ENCODE measurements around the gene CDYL2.
"Not testable (repeated sequence)": the region's sequence is repeated elsewhere in the genome, so short reads cannot be mapped to it uniquely, and the experiment has no call there.

CDYL2 gene

DNA sequence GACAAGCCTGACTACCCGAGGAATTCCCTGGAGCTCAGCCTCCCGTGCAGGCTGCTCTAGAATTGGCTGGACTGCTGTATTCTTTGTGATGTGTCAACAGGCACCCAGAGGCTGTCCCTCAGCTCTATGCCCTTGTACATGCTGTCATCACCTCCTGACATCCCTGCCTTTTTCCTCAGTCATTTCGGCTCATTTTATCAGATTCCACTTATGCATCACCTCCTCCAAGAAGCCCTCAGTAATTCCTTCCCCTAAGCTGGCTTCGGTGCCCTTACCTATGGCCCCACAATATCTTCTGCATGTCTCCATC lies 137.2 kb downstream of the CDYL2 start:
- DNase-seq = no peak

DNA sequence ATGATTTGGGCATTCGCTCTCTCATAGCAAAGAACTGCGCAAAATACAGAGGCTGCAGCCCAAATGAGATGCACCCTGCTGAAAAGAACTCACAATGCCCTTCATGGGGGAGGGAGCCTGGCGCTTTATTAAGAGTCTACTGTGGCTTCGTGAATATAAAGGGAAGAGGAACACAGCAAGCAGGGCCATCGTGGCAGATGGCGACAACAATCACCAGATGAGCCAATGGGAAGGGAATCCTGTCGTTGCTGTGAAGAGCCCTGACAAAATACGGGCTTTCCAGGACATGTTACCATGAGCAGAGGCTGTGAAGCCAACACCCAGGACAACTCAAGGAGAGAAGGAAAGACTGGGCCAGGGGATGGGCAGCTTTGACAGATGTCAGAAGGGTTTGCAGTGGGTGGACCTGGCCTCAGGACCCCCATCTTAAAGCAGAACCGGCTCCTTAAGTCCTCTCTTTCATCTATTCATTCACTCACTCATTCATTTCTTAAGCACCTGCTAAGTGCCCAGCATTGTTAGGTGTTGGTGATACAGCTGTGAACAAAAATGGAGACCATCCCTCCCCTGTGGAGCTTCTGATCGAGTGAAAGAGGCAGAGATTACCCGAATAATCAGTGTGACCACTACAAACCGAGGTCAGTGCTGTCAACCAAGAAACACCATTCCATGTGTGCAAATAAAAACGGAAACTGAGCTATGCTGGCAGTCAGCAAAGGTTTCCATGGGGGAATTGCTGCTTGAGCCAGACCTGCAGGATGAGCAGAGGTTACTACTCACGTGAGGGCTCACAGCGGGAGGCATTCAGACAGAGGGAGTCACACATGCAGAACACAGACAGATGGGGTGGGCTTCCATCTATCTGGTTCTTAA lies 137.8 kb downstream of the CDYL2 start:
- no peak for DNase-seq

DNA sequence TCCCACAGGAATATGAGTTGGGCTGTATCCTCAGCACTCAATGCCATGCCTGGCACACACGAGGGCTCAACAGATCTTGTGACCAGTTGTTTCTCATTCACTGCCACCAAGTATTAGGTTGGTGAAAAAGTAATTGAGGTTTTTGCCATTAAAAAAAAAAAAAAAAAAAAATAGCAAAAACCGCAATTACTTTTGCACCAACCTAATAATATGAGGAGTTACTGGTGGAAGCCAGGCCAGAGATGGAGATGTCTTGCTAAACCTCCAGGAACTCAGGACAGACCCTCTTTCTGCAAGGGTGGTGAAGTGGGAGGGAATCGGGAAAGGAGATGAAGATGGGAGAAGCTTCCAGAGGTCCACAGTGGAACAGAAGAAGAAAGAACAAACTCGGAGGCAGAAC lies 139.0 kb downstream of the CDYL2 start:
- DNase-seq = no peak

DNA sequence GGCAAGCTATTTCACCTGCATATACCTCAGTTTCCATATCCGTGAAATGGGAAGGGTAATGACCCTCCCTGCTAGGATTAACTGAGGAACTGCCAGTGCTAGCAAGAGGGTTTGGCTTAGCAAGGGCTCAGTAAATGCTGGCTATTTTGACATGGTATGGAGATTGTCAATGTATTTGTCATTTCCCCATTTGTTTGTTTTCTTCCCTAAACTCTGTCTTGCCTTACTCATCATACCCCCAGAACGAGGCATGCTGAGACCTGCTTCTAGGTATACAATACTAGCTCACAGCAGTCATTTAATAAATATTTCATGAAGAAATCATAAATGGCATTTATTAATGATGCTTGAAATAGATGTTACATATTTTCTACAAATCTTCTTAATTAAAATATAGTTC lies 139.6 kb downstream of the CDYL2 start:
- DNase-seq = no peak

DNA sequence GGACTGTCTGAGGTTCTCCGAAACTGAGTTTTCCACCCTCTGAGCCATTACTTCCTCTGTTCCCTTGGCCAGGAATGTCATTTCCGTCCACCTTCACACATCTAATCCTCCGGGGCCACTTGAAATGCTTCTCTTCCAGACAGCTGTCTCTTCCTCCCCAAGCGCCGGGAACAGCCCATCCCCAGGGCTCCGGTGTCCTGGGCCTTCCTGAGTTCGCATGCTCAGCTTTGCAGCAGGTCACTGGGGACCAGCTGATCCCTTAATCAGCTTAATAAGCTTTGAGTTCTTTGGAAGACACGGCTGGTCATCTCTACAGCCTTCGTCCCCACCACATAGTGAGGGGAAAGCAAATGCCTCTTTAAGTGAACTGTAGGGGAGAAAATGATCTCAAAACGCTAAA lies 140.2 kb downstream of the CDYL2 start:
- DNase-seq = no peak

DNA sequence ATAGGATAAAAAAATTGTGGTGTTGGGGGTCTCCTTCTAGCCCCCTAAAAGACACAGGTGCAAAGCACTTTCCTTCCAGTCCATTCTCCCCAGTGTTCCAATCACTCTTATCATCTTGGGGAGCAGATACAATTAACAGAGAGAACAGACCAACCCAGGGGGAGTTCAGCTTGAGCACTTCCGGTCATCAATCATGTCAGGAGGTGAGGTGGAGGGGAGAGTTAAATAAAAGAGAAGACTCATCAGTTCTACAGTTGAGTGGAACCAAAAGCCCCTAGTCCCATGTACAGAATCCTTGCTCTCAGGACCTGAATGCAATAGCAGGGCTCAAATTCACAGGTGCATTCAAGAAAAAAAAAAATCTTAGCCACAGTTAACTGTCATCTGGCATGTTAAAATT lies 141.3 kb downstream of the CDYL2 start:
- no peak for DNase-seq

DNA sequence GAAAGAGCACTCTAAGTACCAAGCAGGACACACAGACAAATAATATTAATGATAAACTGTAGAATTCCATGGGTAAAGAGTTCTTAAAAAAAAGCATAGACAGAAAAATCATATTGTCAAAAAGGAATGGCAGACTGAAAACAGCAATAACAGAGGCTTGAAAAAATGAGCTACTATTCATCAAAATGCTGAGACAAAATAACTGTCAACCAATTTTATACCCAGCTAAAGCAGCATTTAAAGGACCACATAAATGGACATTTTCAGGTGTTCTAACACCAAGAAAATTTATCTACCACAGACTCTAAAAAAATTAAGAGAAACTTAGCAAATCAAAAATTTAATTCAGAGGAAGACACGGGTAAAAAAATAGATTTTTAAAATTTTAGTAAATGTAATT lies 144.5 kb downstream of the CDYL2 start:
- DNase-seq = no peak

DNA sequence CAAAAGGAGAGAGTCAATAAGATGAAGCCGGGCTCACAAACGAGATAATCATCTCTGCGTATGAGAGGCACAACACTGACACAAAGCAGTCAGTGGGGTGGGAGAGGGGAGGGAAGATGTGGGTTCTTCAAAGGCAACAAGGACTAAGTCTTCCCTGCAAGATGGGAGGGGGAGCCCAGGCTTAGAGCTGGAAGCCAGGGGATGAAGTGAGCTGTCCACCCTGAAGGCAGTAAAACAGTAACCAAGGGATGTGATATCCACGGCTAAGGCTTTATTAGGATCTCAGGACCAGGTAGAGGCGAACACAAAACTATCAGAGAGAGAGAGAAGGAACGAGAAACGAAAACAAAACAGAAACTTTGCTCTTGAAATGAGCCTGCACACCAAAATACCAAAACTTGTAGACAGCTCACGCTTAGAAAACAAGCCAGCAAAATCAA lies 147.7 kb downstream of the CDYL2 start:
- peak; percentile 47 for DNase-seq

DNA sequence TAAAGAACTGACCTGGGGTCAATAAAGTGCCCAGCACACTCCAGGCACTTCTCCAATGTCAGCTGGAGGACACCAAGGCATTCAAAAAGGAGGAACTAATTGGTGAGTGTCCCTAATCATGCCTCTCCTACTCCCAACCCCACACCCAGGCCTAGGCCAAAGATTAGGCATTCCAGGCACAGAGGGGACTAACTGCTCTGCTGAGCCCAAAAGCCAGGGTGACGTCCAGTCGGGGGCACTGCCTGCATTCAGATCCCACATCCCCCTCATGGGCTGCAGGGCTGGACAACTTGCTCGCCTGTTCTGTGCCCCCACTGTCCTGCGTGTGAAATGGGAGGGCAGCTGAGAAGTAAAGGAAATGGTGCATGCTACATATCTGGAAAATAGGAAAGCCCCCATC lies 148.2 kb downstream of the CDYL2 start:
- no peak for DNase-seq

DNA sequence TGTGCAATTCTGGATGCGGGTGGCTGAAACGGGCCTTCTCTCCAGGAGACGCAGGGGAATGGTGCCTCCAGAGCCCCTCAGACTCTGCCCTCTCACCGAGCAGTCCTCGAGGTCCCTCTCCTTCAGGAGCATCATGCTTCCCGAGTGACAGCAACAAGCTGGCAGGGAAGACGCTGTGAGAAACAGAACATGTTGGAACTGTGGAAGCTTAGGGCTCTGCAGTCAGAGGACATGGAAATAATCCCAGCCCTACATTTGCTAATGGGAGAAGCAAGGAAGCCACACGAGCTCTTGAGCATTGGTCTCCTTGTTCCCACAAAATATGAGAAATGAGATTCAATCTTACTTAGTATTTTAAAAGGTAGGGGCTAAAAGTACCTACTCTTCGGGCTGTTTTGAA lies 148.6 kb downstream of the CDYL2 start:
- no peak for DNase-seq

DNA sequence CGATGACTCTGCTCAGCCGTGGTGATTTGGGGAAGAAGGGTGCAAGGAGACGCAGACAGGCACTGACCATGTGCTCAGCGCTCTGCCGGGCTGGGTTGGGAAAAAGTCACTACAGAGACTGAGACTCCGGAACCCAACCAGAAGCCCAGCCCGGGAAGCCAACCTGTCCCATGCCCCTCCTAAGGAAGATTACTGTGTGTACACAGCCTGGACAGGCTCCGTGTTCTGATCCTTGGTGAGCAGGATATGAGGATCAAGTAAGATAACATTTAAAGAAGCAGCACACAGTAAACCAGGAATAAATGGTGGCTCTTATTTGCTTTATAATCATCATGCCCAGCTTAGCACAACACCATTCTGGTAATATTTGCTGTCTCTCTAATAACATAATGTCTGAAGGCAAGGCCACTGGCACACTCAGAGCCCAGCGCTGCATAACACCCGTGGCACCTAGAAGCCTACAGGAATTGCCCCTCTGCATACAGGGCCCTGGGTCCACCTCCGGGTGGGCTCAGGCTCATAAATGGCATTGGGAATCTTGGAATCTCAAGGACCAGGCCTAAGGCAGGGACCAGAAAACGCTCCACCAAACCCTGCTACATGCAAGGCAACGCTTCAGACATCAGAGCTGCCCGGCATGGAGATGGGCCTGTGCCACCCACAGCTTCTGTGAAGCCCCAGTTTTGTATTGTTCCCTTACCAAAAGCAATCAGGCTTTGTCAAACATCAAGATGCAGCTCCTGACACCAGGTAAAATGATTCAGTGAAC lies 150.1 kb downstream of the CDYL2 start:
- no peak for DNase-seq

DNA sequence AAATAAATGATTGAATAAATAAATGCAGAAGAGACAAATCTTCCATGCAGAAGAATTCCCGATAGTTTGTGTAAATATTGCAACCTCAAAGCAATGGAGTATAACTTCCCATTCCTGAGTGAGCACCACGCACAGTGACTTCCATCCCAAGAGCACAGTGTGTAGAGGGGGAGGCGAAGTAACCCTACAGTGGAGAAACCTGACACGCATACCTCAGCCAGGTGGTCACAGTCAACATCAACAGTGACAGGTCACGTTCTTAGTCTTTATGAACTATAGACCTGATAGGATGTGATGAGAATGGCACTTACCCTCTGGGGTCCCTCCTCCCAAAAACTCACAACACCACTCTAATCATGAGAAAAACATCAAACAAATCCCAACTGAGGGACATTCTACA lies 152.0 kb downstream of the CDYL2 start:
- no peak for DNase-seq

DNA sequence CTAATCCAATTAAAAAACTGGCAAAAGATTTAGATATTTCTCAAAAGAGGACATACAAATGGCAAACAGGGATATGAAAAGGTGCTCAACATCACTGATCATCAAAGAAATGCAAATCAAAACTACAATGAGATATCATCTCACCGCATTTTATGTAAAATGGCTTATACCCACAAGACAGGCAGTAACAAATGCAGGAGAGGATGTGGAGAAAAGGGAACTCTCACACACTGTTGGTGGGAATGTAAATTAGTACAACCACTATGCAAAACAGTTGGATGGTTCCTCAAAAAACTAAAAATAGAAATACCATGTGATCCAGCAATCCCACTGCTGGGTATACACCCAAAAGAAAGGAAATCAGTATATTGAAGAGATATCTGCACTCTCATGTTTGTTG lies 154.1 kb downstream of the CDYL2 start:
- not testable (repeated sequence) for DNase-seq

DNA sequence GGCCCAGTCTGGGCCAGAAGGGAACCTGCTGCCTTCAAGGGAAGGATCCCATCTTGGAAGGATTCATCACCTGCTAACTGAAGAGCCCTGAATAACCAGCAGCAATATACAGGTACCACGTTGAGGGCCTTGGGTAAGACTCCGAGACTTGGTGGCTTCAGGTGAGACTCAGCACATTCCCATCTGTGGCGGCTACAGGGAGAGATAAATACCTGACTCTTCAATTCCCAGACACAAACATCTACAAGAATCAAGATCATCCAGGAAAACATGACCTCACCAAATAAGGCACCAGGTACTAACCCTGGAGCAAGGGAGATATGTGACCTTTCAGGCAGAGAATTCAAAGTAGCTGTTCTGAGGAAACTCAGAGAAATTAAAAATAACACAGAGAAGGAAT lies 164.1 kb downstream of the CDYL2 start:
- DNase-seq = no peak

DNA sequence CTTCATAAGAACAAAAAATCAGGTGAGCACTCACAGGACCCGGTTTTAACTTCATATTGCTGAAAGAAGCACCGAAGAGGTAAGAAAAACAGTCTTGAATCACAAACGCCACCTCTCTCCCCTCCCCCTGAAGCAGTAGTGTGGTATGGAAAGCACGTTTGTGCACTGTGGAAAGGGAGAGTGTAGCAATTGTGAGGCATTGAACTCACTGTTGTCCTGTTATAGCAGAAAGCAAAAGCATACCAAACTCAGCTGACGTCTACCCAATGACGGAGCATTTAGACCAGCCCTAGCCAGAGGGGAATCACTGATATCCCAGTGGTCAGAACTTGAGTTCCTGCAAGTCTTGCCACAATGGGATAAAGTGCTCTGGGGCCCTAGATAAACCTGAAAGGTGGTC lies 164.8 kb downstream of the CDYL2 start:
- DNase-seq = no peak

DNA sequence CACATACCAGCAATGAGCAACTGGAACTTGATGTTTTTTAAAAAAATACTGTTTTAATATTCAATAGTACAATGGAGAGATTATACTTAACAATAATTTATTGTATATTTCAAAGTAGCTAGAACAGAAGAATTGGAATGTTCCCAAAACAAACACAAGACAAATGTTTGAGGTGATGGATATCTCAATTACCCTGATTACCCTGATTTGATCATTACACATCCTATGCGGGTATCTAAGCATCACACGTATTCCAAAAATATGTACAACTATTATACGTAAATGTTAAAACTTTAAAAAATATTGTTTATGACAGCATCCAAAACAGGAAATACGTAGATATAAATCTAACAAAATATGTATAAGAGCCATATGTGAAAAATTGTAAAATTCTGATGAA lies 166.8 kb downstream of the CDYL2 start:
- no peak for DNase-seq

DNA sequence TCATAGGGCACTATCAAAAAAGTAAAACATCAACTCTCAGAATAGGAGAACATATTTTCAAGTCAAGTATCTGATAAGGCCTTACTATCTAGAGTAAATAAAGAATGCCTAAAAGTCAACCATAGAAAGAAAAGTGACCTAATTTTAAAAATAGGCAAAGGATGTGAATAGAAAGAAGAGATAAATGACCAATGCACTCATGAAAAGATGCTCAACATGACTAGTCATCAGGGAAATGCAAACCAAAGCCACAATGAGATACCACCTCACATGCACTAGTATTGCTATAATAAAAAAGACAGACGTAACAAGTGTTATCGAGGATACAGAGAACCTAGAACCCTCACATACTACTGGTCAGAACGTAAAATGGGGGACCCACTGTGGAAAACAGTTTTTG lies 172.8 kb downstream of the CDYL2 start:
- DNase-seq = no peak

DNA sequence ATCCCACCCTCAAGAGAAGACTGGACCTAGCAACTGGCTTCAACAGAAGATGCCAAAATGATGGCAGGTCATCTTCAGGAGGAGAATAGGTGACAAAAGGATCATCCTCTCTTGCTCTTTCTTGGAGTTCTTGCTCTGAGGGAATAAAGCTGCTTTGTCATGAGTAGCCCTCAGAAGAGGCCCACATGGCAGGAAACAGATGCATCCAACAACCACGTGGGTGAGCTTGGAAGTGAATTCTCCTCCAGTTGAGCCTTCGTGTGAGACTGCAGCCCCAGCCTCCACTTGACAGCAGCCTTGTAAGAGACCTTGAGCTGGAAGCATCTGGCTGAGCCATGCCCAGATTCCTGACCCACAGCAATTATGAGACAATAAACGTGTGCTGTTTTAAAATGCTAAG lies 176.1 kb downstream of the CDYL2 start:
- no peak for DNase-seq

DNA sequence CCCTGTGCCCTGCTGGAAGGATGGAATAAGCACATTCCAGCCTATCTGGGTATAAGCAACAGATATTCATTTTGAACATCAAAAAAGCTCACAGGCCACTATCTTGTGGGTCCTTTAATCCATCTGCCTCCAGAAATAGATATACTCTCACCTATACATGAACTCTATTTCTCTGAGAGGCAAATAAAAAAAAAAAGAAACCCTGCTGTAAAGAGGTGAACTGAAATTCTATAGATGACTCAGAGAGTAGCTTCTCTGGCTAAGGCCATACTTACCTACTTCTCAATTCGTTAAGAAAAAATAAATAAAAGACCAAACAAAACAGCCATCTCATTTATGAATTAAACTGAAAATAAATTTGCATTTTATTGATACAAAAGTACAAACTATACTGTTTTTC lies 177.3 kb downstream of the CDYL2 start:
- no peak for DNase-seq

DNA sequence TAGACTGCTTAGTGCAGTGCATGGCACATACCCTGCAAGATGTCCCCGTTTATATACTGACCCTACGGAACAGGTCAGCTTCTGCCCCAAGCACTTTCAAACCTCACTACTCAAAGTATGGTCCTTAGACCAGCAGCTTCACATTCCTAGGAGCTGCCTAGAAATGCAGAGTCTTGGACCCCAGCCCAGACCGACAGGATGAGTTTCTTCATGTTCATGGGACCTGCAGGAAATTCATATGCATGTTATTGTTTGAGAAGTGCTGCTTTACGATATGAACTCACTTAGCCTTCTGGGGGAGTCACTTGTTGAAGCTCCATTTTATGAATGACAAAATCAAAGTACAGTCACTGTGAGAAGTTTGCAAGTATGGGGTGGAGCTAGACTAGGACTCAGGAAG lies 181.0 kb downstream of the CDYL2 start:
- no peak for DNase-seq

DNA sequence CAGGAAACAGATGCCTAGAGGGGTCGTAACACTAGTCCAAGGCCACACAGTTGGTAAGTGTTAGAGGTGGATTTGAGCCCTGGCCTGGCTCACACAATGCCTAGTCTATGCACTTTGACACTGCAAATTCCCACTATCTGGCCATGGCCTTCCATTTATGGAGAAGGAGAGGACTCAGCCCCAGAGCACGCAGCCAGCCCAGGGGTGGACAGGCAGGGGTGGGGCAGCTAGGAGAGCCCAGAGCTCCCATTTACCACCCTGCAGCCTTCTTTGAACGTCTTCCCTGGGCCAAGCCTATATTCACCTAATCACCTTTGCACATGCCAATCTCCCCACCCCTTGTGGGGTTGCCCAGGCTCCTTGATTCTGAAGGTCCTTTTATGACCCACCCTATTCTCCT lies 182.4 kb downstream of the CDYL2 start:
- DNase-seq = no peak

DNA sequence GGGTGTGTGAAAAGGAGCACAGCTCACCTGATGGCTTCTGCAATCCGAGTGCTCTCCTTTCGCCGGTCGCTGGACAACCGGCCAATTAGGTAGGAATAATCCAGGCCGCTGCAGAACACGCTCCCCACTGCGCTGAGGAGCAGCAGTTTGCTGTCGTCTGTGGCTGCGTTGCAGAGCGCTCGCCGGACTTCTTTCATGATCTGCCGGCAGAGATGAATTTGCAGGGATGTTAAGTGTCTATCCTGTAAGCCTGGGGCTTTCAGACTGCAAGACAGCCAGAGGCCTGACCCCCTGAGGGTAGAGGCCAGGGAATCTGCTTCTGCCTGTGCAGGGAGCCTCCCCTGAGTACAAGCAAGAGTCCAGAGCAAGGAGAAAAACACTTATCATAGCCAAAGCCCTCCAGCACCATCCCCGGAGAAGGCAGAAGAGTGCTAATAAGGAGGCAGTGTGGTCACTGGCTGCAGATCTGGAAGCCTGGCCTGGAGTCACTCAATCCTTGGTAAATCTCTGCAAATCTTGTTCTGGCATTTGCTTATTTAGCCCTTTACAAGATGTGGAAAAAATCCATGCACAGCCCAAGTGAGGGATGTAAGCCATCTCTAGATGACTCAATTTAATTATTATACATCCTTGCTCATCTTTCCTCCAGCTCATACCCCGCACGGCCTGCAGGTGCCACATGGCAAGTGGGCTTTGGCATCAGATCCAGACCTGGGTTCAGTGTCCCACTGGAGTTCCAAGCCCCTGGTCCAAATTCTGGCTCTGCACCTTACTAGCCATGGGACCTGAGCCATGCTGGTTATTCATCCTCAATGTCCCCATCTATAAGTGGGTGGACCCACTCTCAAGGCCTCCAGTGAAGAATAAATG lies 183.4 kb downstream of the CDYL2 start:
- DNase-seq = no peak

DNA sequence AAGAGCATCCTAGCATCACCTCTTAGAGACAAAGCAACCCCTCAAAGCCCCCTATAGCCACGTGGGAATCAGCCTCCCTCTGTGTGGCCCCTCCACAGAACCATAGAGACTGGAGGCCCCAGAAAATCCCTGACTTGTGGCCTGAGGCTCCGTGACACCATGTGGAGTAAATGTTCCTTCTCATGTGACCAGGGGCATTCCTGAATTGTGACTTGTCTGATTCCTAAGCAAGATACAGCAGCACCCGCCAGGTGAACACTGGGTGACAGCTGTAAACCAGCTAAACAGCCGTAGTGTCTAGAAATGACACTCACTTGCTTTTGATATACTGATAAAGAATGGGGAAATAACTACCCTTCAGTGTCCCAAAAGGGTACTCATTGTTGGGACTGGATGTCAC lies 184.6 kb downstream of the CDYL2 start:
- no peak for DNase-seq
